Measurements from ENCODE around the gene ADGRB2. TPM values are rescaled to one million over a fixed set of nuclear protein-coding genes. Genes with fewer than 3 reads are reported as not detected.

Gene ADGRB2
- total RNA-seq, 4 donors from 2014 or later, result 1.1 to 2.2 (median 1.7) TPM; not detected in 1

GRCh38 chr1:31744165-31744888, 19.8 kb downstream of the ADGRB2 start:
- no peaks in the 10 kb centered on the region for H3K27me3 ChIP-seq
- ATAC-seq (no peak), DNase-seq (no peak)
- no peak for TF ChIP-seq POLR2A (IDR thresholded peaks at IDR 0.05)
- no peak for TF ChIP-seq CTCF (IDR thresholded peaks at IDR 0.05 in 4 of 5, conservative IDR thresholded peaks at IDR 0.05 in 1 of 5)
- H3K4me3 ChIP-seq, result no peak overlapping the region
- H3K36me3 ChIP-seq, result no peaks in the 10 kb centered on the region
- H3K27ac ChIP-seq, result no peak overlapping the region
- in situ Hi-C loops (cut with MboI; ENCODE audit: low sequenced_read_pairs in 4 of 4) (no loop called here), intact Hi-C loops (cut with DNase I; ENCODE audit: low total_unique reads) (no loop called here)
- no peaks in the 10 kb centered on the region for H3K9me3 ChIP-seq
- no peaks in the 10 kb centered on the region for H3K4me1 ChIP-seq

GRCh38 chr1:31742462-31743212, 21.5 kb downstream of the ADGRB2 start:
- Histone ChIP-seq H3K27me3 (no peaks in the 10 kb centered on the region), H3K27ac (no peak overlapping the region), H3K36me3 (no peaks in the 10 kb centered on the region), H3K9me3 (no peaks in the 10 kb centered on the region), H3K4me1 (no peaks in the 10 kb centered on the region), H3K4me3 (no peak overlapping the region)
- ATAC-seq (no peak), DNase-seq (no peak)
- TF ChIP-seq CTCF (IDR thresholded peaks at IDR 0.05 in 4 of 5, conservative IDR thresholded peaks at IDR 0.05 in 1 of 5), result no peak
- TF ChIP-seq POLR2A (IDR thresholded peaks at IDR 0.05), result no peak
- intact Hi-C loops (cut with DNase I; ENCODE audit: low total_unique reads) (no loop called here), in situ Hi-C loops (cut with MboI; ENCODE audit: low sequenced_read_pairs in 4 of 4) (no loop called here)

DNA sequence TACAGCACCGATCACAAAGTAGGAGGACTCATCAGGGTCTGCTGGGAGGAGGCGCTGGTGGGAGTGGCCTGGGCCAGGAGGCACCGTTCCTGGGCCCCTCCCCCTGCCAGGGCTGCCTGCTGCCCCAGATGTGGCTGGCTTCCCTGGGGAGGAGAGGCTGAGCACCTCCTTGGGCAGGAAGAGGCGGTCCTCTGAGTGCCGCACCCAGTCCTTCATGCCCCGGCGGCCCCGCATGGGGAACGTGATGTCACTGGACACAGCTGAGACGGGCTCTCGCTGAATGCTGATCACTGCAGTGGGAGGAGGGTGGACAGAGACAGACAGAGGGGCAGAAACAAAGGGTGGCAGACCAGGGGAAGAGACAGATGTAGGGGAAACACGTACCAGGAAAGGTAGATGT, 24.8 kb downstream of the ADGRB2 start:
- H3K4me3 ChIP-seq, result no peak overlapping the region
- intact Hi-C loops (cut with DNase I; ENCODE audit: low total_unique reads), result no loop called here
- ATAC-seq, result no peak
- no peaks in the 10 kb centered on the region for H3K4me1 ChIP-seq
- H3K27me3 ChIP-seq, result no peaks in the 10 kb centered on the region
- no peak for DNase-seq
- H3K27ac ChIP-seq, result no peak overlapping the region
- no peaks in the 10 kb centered on the region for H3K36me3 ChIP-seq
- no peak for TF ChIP-seq CTCF (IDR thresholded peaks at IDR 0.05 in 4 of 5, conservative IDR thresholded peaks at IDR 0.05 in 1 of 5)
- no peak for TF ChIP-seq POLR2A (IDR thresholded peaks at IDR 0.05)
- H3K9me3 ChIP-seq, result no peaks in the 10 kb centered on the region
- in situ Hi-C loops (cut with MboI; ENCODE audit: low sequenced_read_pairs in 4 of 4), result no loop called here

DNA sequence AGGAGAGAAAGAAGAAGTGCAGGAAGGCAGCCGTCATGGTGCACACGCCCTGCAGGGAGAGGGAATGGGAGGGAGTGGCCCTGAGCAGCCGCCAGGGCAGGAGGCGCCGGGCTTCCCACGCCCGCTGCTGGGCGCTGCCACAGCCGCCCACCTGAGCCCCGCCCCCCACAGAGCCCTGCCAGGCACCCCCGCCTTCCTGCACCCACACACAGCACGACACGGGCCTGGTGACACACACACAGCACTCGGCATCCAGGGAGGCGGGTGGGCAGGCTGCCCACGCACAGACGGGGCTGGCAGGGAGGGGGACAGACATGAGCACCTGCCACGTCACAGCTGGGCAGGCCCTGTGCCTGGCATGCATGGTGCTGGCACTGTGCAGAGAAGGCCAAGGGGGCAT, 27.5 kb downstream of the ADGRB2 start:
- no peaks in the 10 kb centered on the region for H3K27me3 ChIP-seq
- intact Hi-C loops (cut with DNase I; ENCODE audit: low total_unique reads), result no loop called here
- H3K27ac ChIP-seq, result no peak overlapping the region
- TF ChIP-seq POLR2A (IDR thresholded peaks at IDR 0.05), result no peak
- no peak for TF ChIP-seq CTCF (IDR thresholded peaks at IDR 0.05 in 4 of 5, conservative IDR thresholded peaks at IDR 0.05 in 1 of 5)
- no peak for ATAC-seq
- no peaks in the 10 kb centered on the region for H3K9me3 ChIP-seq
- no peaks in the 10 kb centered on the region for H3K36me3 ChIP-seq
- no peak overlapping the region for H3K4me3 ChIP-seq
- no peak for DNase-seq
- in situ Hi-C loops (cut with MboI; ENCODE audit: low sequenced_read_pairs in 4 of 4), result no loop called here
- H3K4me1 ChIP-seq, result no peaks in the 10 kb centered on the region

Measured in gastrocnemius medialis (tissue), 4 donors.